ENCODE results near the gene GRB2. TPM values are rescaled to one million over a fixed set of nuclear protein-coding genes. Genes with fewer than 3 reads are reported as not detected.
"Not testable (repeated sequence)": the region's sequence is repeated elsewhere in the genome, so short reads cannot be mapped to it uniquely, and the experiment has no call there.

GRB2 gene
- total RNA-seq, 2 experiments from 2014 or later = 149 to 155 TPM

DNA sequence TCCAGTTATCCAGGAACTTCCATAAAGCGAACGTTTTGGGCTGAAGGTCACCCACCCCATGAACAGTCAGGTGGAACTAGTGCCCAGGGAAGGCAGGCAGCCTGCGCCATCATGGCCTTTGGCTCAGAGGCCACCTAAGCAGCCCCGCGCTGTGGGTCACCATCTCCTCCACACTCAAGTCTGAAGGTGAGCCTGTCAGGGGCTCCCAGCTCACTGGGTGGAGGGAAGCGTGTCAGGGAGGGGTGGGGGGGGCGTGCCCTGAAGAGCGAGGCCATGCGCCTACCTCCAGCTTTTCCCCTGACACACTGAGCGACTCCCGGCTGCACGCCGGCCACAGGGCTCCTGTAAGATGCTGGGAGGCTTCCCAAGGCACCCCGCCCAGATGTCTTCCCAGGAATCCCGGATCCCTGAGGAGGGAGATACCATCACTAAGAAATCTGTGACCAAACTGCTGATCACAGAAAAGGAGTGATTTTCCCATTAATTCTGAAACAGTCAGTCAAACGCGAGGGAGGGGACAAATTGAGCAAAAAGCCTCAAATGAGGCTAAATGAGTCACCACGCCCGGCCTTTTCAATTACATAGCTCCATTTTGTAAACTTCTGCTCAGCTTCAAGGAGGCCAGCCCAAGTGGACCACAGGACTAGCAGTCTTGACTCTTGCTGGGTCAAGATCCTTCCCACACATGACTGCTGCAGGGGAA is 89.8 kb downstream of the GRB2 start:
- ATAC-seq (ENCODE audit: low read depth) = no peak

DNA sequence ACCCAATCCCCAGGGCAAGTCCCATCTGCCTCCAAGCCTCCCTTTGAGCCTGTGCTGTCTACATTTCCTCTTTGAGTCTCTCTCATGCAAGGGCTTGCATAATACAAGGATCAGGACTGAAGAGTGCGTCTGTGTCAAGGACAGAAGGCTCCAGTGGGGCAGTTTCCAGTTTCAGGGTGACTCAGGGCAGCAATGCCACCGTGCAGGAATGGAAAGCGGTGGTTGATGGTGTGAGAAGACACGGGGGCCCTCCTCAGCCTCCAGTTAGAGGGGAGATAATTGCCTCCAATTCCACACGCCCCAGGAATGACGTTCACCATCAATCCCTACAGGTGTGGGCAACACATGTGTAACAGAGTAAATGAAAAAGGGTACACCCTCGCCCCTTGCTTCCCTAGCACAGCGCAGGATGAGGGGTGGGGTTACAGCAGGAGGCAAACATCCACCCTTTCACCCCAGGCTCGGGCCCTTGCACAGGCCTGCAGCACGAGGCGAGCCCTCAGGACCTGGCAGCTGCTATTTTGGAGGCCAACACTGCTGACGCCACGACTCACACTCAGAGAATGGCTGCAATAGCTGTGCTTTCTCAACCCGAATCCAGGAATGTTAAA is 91.4 kb downstream of the GRB2 start:
- Mint-ChIP-seq H3K4me1 (peaks cover 17% of the 10 kb centered on the region), H3K4me3 (no peak overlapping the region), H3K27me3 (no peaks in the 10 kb centered on the region), H3K27ac (no peak overlapping the region), H3K36me3 (peaks cover 2% of the 10 kb centered on the region), H3K9me3 (no peaks in the 10 kb centered on the region)
- POLR2A ChIA-PET = interaction anchor here (0.6 kb wide), 1 partner anchor 91 kb away, joined by 3 read pairs; the partner anchor contains the start of gene GRB2
- DNase-seq (no peak), ATAC-seq (ENCODE audit: low read depth) (no peak)

More for the DNA sequence above, 89.8 kb downstream of the GRB2 start:
- Mint-ChIP-seq H3K4me1 (peaks cover 16% of the 10 kb centered on the region), H3K4me3 (no peak overlapping the region), H3K36me3 (peaks cover 10% of the 10 kb centered on the region), H3K27me3 (no peaks in the 10 kb centered on the region), H3K27ac (no peak overlapping the region), H3K9me3 (no peaks in the 10 kb centered on the region)
- no peak for DNase-seq
- POLR2A ChIA-PET = interaction anchor here (0.8 kb wide), 2 partner anchors 18 to 25 kb away, joined by 4 to 5 read pairs; no protein-coding TSS in a partner anchor

DNA sequence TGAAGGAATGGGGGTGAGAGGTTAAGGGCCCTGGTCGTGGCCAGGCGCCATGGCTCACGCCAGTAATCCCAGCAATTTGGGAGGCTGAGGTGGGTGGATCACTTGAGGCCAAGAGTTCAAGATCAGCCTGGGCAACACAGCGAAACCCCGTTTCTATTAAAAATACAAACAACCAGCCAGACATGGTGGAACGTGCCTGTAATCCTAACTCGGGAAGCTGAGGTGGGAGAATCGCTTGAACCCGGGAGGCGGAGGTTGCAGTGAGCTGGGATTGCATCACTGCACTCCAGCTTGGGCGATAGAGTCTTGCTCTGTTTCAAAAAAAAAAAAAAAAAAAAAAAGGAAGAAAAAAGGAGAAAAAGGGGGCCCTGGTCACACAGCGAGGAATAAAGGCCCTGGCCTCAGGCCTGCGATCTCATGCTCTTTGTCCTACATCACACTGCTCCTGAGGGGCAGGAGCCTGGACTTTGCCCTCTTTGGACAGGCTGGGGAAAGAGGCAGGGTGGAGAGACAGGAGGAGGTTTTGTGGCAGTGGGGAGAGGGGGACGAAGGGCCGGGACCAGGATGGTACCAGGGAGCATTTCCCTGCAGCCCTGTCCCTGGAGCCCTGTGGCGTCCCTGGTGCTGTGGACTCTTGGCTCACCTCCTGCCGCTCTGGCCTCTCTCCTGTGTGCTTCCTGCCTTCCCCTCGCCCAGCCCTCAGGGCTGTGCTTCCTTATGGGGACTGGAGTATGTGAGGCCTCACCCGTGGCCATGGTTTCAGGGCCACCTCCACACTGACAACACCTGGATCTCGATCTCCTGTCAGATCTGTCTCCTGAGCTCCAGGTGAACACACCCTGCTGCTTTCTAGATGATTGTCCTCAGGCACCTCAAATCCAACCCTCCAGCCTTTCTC is 96.5 kb downstream of the GRB2 start:
- ATAC-seq (ENCODE audit: low read depth) = no peak
- POLR2A ChIA-PET = no interaction called here
- H3K27ac Mint-ChIP-seq = peak overlapping the region; percentile 64

DNA sequence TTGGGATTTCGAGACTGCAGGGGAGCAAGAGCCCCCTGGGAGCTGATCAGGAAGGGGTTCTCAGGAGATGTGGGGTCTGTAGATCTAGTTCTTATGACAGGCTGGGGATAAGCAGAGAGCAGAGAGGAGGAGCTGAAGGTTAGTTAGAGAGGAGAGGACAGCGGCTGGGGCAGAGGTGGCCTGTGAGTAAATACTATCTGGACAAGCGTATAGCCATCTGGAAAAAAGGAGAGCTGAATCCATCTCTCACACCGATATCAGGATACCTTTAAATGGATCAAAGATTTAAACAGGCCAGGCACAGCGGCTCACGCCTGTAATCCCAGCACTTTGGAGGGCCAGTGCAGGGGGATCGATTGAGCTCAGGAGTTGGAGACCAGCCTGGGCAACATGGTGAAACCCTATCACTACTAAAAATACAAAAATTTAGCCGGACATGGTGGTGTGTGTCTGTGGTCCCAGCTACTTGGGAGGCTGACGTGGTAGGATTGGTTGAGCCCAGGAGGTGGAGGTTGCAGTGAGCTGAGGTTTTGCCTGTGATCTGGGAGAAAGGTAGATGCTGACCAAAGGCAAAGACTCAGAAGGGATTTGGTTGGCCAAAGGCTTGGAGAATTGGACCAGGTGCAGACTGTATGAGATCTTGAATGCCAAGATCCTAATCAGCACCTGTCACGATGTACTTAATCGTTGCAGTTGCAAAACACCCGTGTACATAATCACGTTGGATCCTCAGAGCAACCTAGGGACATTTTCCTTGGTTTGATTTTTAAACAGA is 97.3 kb downstream of the GRB2 start:
- Mint-ChIP-seq H3K4me3 (no peak overlapping the region), H3K4me1 (peaks cover 7% of the 10 kb centered on the region), H3K27me3 (no peaks in the 10 kb centered on the region), H3K9me3 (no peaks in the 10 kb centered on the region), H3K36me3 (no peaks in the 10 kb centered on the region), H3K27ac (no peak overlapping the region)
- POLR2A ChIA-PET = no interaction called here
- DNase-seq = no peak
- no peak for ATAC-seq (ENCODE audit: low read depth)

More for the DNA sequence above, 96.5 kb downstream of the GRB2 start:
- Mint-ChIP-seq H3K4me3 (no peak overlapping the region), H3K4me1 (peaks cover 10% of the 10 kb centered on the region), H3K27me3 (no peaks in the 10 kb centered on the region), H3K9me3 (no peaks in the 10 kb centered on the region), H3K36me3 (peaks cover 2% of the 10 kb centered on the region)
- DNase-seq = no peak

DNA sequence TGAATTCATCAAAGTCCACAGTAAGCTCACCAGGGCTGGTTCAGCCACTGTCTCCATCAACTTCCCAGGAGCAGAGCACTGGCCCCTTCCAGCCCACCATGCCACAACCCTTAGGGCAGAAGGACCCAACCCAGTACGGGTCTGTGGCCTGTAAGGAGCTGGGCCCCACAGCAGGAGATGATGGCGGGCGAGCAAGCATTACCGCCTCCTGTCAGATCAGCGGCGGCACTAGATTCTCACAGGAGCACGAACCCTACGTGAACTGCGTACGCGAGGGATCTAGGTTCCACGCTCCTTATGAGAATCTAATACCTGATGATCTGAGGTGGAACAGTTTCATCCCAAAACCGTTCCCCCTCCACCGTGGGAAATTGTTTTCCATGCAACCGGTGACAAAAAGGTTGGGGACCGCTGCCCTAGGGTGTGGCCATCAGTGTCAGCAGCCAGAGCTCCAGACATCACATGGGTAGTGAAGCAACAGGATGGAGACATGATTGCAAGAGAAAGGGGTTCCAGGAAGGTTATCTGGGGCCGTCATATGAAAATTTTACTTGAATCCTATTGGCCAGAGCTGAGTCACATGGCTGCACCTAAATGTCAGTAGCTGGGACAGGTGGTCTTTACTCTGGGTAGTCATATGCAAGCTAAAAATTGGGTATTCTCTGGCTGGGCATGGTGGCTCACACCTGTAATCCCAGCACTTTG is 103.8 kb downstream of the GRB2 start:
- Mint-ChIP-seq H3K27me3 (no peaks in the 10 kb centered on the region), H3K27ac (no peak overlapping the region), H3K36me3 (no peaks in the 10 kb centered on the region), H3K9me3 (no peaks in the 10 kb centered on the region), H3K4me3 (no peak overlapping the region), H3K4me1 (peaks cover 5% of the 10 kb centered on the region)
- DNase-seq (no peak), ATAC-seq (ENCODE audit: low read depth) (no peak)
- POLR2A ChIA-PET = no interaction called here

DNA sequence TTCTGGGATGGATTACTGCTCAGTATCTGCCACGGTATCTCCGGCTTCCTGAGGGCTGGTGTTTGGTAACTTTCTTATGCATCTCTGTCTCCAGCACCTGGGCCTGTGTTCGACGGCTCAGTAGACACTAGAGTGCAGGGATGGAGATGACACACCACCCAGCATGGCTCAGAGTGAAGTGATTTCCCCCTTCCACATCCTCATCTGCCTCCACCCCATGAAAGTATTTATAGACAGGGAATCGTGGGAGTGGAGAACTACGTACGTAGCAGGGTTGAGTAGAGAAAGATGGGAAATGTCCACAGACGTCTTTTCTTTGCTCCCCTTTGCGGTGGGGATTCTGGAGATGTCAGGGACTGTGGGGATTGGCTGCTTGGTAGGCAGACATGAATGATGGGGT is 104.4 kb downstream of the GRB2 start:
- ATAC-seq (ENCODE audit: low read depth) = no peak
- DNase-seq = no peak
- Mint-ChIP-seq H3K9me3 (no peaks in the 10 kb centered on the region), H3K27me3 (no peaks in the 10 kb centered on the region), H3K27ac (no peak overlapping the region), H3K4me1 (peaks cover 5% of the 10 kb centered on the region), H3K36me3 (no peaks in the 10 kb centered on the region), H3K4me3 (no peak overlapping the region)
- POLR2A ChIA-PET = no interaction called here

DNA sequence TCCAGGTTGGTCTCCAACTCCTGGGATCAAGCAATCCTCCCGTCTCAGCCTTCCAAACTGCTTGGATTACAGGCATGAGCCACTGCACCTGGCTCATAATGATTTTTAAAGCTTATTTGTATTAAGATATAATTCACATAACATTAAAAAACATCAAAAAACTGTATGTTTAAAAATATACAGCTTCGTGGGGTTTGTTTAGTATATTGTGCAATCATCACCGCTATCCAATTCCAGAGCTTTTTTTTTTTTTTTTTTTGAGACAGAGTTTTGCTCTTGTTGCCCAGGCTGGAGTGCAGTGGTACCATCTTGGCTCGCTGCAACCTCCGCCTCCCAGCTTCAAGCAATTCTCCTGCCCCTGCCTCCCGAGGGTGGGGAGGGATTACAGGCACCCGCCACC is 105.2 kb downstream of the GRB2 start:
- Mint-ChIP-seq H3K9me3 (no peaks in the 10 kb centered on the region), H3K4me3 (no peak overlapping the region), H3K27me3 (no peaks in the 10 kb centered on the region), H3K36me3 (no peaks in the 10 kb centered on the region), H3K4me1 (peaks cover 9% of the 10 kb centered on the region), H3K27ac (no peak overlapping the region)
- DNase-seq (no peak), ATAC-seq (ENCODE audit: low read depth) (no peak)
- POLR2A ChIA-PET = interaction anchor here (0.6 kb wide), 1 partner anchor 15 kb away, joined by 5 read pairs; no protein-coding TSS in a partner anchor

DNA sequence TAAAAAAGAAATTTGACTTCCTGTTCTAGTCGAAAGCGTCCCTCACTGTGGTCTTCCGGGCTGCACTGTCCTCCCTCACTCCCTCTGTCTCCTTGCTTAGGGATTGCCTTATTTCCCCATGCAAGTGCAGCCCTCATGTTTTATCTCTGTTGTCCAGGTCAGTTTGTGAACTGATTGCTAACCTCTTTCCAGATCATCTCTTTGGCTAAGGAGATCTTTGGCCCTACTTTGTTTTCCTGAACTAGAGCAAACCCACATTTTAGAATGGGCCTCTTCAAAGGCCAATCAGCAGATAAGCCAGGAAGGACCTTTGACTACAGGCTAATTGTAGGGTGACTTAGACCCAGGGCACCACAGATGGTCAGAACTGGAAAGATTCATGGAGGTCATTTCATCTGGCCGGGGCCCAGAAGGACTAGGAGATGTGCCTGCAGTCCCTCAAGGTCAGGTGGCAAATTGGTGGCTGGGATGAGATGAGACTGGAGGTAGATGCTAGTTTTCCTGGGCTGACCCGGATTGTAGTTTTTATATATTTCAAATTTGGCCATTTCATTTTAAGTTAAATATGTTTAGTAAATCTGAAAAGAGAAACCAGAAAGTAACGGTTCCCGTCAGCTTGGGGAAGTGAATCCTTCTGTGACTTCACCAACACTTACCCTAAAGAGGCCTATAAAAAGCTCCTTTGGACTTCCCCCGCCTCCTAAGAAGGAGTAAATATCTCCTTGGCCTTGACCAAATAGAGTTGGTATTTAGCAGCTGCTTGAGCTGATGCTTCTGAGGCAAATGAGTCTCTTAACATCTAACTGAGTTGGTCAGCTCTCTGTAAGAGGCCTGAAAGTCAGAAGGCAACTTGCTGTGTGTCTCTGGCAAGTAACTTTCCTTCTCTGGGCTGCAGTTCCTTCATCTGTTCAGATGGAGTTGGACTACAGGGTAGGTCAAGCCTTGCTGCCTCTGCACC is 110.0 kb downstream of the GRB2 start:
- POLR2A ChIA-PET = interaction anchor here (0.7 to 1.0 kb wide), 2 partner anchors 25 to 563 kb away, joined by 3 to 4 read pairs; no protein-coding TSS in a partner anchor
- peak; percentile 39 for ATAC-seq (ENCODE audit: low read depth)
- Mint-ChIP-seq H3K27ac (peak overlapping the region; percentile 79), H3K4me3 (no peak overlapping the region), H3K4me1 (peaks cover 14% of the 10 kb centered on the region), H3K9me3 (no peaks in the 10 kb centered on the region), H3K36me3 (no peaks in the 10 kb centered on the region), H3K27me3 (no peaks in the 10 kb centered on the region)
- DNase-seq = no peak

DNA sequence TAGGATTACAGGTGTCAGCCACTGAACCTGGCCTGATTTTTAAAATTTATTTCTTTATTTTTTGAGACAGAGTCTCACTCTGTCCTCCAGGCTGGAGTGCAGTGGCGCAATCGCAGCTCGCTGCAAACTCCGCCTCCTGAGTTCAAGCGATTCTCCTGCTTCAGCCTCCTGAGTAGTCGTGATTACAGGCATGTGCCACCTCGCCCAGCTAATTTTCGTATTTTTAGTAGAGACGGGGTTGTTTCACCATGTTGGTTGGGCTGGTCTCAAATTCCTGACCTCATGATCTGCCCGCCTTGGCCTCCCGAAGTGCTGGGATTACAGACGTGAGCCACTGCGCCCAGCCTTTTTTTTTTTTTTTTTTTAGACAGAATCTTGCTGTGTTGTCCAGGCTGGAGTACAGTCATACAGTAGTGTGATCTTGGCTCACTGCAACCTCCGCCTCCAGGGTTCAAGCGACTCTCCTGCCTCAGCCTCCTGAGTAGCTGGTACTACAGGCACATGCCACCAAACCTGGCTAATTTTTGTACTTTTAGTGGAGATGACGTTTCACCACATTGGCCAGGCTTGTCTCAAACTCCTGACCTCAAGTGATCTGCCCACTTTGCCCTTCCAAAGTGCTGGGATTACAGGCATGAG is 112.5 kb downstream of the GRB2 start:
- not testable (repeated sequence) for H3K27ac Mint-ChIP-seq; H3K4me3 Mint-ChIP-seq; H3K36me3 Mint-ChIP-seq; H3K9me3 Mint-ChIP-seq; H3K27me3 Mint-ChIP-seq; DNase-seq; ATAC-seq (ENCODE audit: low read depth)
- peaks cover 21% of the 10 kb centered on the region for H3K4me1 Mint-ChIP-seq
- POLR2A ChIA-PET = interaction anchor here (0.7 kb wide), 1 partner anchor 108 kb away, joined by 8 read pairs; no protein-coding TSS in a partner anchor

DNA sequence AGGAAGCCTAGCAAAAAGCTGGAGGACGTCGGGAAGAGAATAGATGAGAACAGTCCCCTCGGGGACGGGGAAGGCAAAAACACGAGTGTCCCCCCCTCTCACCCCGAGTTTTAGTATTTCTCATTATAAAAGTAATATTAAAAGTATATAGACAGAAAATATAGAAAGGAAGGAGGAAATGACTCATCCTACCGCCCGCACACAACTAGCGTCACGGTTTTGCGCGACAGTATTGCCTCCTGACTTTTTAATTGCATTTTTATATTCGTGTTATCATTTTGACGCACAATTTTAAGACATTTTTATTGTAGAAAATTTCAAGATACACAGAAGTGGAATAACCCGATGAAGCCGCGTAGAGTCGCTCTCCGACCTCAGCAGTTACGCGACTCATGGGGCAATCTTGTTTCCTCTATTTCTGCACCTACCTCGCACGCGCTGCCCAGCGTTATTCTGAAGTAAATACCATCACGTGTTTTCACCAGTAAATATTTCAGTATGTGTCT is 115.6 kb downstream of the GRB2 start:
- Mint-ChIP-seq H3K27me3 (no peaks in the 10 kb centered on the region), H3K4me3 (peak overlapping the region; percentile 97), H3K4me1 (peaks cover 15% of the 10 kb centered on the region), H3K9me3 (no peaks in the 10 kb centered on the region), H3K27ac (peak overlapping the region; percentile 100), H3K36me3 (no peaks in the 10 kb centered on the region)
- POLR2A ChIA-PET = interaction anchor here (0.6 to 4.2 kb wide), 25 partner anchors 10 to 626 kb away, joined by 3 to 86 read pairs (median 6); partner anchors contain the start of genes GGA3, GRB2, JPT1 and MIF4GD
- ATAC-seq (ENCODE audit: low read depth) = peak; percentile 9
- peak; percentile 56 for DNase-seq

All from activated naive CD8-positive, alpha-beta T cell treated with anti-CD3 and anti-CD28 coated beads, Interleukin-2, amount 10 ng/mL, durations not matched to agents 7 days and 5 days (primary cell).